Measurements from ENCODE around the gene MCM8.

GRCh38 chr20:6017467-6017866 lies 67.0 kb downstream of the MCM8 start:
- TF ChIP-seq CTCF (IDR thresholded peaks at IDR 0.05) = no peak
- no peak for TF ChIP-seq EP300 (IDR thresholded peaks at IDR 0.05)
- TF ChIP-seq POLR2A (IDR thresholded peaks at IDR 0.05) = no peak

Measured in gastroesophageal sphincter (tissue), 3 donors.